Tibial nerve (tissue), 4 donors: ENCODE results near the gene RNF225. TPM values are rescaled to one million over a fixed set of nuclear protein-coding genes. Genes with fewer than 3 reads are reported as not detected.
A peak's percentile ranks its signal among the peaks of the same experiment; 100 is the strongest.
"Not testable (repeated sequence)": the region's sequence is repeated elsewhere in the genome, so short reads cannot be mapped to it uniquely, and the experiment has no call there.

Source experiments
- DNase-seq, 2 donors: peaks; one replicate each; pipeline ENCODE4 v3.0.0-alpha.2; 2019; ENCODE audit warnings: low spot score in 2 of 2
- H3K27ac ChIP-seq, 4 donors: fragments of 200-600 bp; sonication (generic) in 3 of 4; one replicate each; pipeline ENCODE4 v1.5.1; 2017 to 2019; ENCODE audit warnings: mild to moderate bottlenecking in 1 of 4
- H3K27me3 ChIP-seq, 2 donors: fragments of 200-600 bp; sonication (generic) in 1 of 2; one replicate each; pipeline versions ENCODE4 v1.5.1 to v1.6.0; 2017 to 2019
- H3K36me3 ChIP-seq, 3 donors: fragments of 200-600 bp; sonication (generic); one replicate each; pipeline ENCODE4 v1.5.1; 2018 to 2019
- H3K4me1 ChIP-seq, 4 donors: fragments of 200-600 bp; sonication (generic) in 3 of 4; one replicate each; pipeline ENCODE4 v1.5.1; 2017 to 2019
- H3K4me3 ChIP-seq, 4 donors: fragments of 200-600 bp; sonication (generic) in 3 of 4; one replicate each; pipeline ENCODE4 v1.5.1; 2017 to 2019; ENCODE audit warnings: mild to moderate bottlenecking in 1 of 4, moderate library complexity in 1 of 4
- H3K9me3 ChIP-seq, 4 donors: fragments of 200-600 bp; sonication (generic) in 3 of 4; one replicate each; pipeline ENCODE4 v1.5.1; 2017 to 2019
- CTCF ChIP-seq, 5 experiments: fragments of 200-600 bp in 3 of 5; fragments of 450-650 bp in 2 of 5; sonication (generic) in 3 of 5; IDR thresholded peaks; one replicate each; pipeline ENCODE4 v1.5.1; 2016 to 2019; ENCODE audit warnings: antibody characterized with exemption in 5 of 5, mild to moderate bottlenecking in 3 of 5, moderate library complexity in 2 of 5
- EP300 ChIP-seq, 2 donors: sonication (generic); formaldehyde crosslinking; IDR thresholded peaks; one replicate each; pipeline ENCODE4 v1.6.1; 2017; ENCODE audit warnings: antibody characterized with exemption in 2 of 2, mild to moderate bottlenecking in 1 of 2
- POLR2A ChIP-seq, 2 donors: fragments of 450-650 bp; IDR thresholded peaks; one replicate each; pipeline ENCODE4 v1.6.1; 2017; ENCODE audit warnings: antibody characterized with exemption in 2 of 2, mild to moderate bottlenecking in 2 of 2, moderate library complexity in 2 of 2
- WGBS, 2 donors: methylation state at CpG; one replicate each; pipeline ENCODE4 v1.1.5; 2018; 5-methylcytosine and 5-hydroxymethylcytosine counted together
- total RNA-seq, 4 donors: library from RNA; depleted of rRNA; stranded (reverse); fragments of >200 nt; gene quantifications; one replicate each; pipeline ENCODE4 v1.1.0, GENCODE V29; 2016

Gene RNF225
- total RNA-seq, 4 donors from 2014 or later, result not detected

GRCh38 chr19:58372311-58373133 lies 22.9 kb upstream of the RNF225 start:
- Histone ChIP-seq H3K27ac (no peak overlapping the region), H3K4me3 (no peak overlapping the region)
- WGBS, 2 donors, result 69 to 72% methylated on average over 15 of the region's 15 CpGs

GRCh38 chr19:58374200-58374599 lies 21.3 kb upstream of the RNF225 start:
- H3K4me1 ChIP-seq, result peaks cover 0 to 2% (median under 1%) of the 10 kb centered on the region in 4 donors
- no peak for TF ChIP-seq EP300 (IDR thresholded peaks at IDR 0.05)
- no peak for TF ChIP-seq CTCF (IDR thresholded peaks at IDR 0.05)
- TF ChIP-seq POLR2A (IDR thresholded peaks at IDR 0.05), result no peak
- H3K36me3 ChIP-seq, result peaks cover 0 to 7% (median 0%) of the 10 kb centered on the region in 3 donors
- DNase-seq, result no peak
- no peaks in the 10 kb centered on the region for H3K27me3 ChIP-seq
- no peak overlapping the region for H3K27ac ChIP-seq
- no peaks in the 10 kb centered on the region for H3K9me3 ChIP-seq
- 83% methylated on average over 4 of the region's 4 CpGs for WGBS, 2 donors
- H3K4me3 ChIP-seq, result no peak overlapping the region

More at GRCh38 chr19:58372311-58373133, 22.9 kb upstream of the RNF225 start:
- Histone ChIP-seq H3K4me1 (no peaks in the 10 kb centered on the region), H3K27me3 (no peaks in the 10 kb centered on the region), H3K9me3 (no peaks in the 10 kb centered on the region), H3K36me3 (peaks cover 0 to 22% (median 0%) of the 10 kb centered on the region in 3 donors)
- TF ChIP-seq CTCF (IDR thresholded peaks at IDR 0.05), result no peak
- no peak for TF ChIP-seq POLR2A (IDR thresholded peaks at IDR 0.05)
- no peak for TF ChIP-seq EP300 (IDR thresholded peaks at IDR 0.05)
- DNase-seq, result no peak

- not testable (repeated sequence) for H3K9me3 ChIP-seq, H3K27ac ChIP-seq, H3K36me3 ChIP-seq, DNase-seq, H3K4me3 ChIP-seq, H3K27me3 ChIP-seq
- WGBS, 2 donors, result 85 to 86% methylated on average over 7 of the region's 7 CpGs
- H3K4me1 ChIP-seq, result peaks cover 0 to 18% (median 15%) of the 10 kb centered on the region in 4 donors
Measured at GRCh38 chr19:58376724-58377123, 18.7 kb upstream of the RNF225 start.

- Histone ChIP-seq H3K27ac (peak overlapping the region in 1 of 4 donors; percentile 95), H3K4me1 (peaks cover 0 to 31% (median 19%) of the 10 kb centered on the region in 4 donors), H3K9me3 (no peaks in the 10 kb centered on the region), H3K4me3 (no peak overlapping the region), H3K27me3 (no peaks in the 10 kb centered on the region), H3K36me3 (no peaks in the 10 kb centered on the region)
- DNase-seq, result no peak
- TF ChIP-seq POLR2A (IDR thresholded peaks at IDR 0.05) (no peak), CTCF (IDR thresholded peaks at IDR 0.05) (no peak), EP300 (IDR thresholded peaks at IDR 0.05) (no peak)
- WGBS, 2 donors, result 93 to 95% methylated on average over 3 to 6 of the region's 6 CpGs
Measured at GRCh38 chr19:58379246-58379645, 16.2 kb upstream of the RNF225 start.

GRCh38 chr19:58380037-58380661 lies 15.3 kb upstream of the RNF225 start:
- peak overlapping the region; percentile 83 to 96 (median 94) for H3K27ac ChIP-seq
- H3K27me3 ChIP-seq, result no peaks in the 10 kb centered on the region
- peaks cover 0 to 36% (median 19%) of the 10 kb centered on the region in 4 donors for H3K4me1 ChIP-seq
- DNase-seq, result no peak
- H3K36me3 ChIP-seq, result no peaks in the 10 kb centered on the region
- TF ChIP-seq CTCF (IDR thresholded peaks at IDR 0.05) (no peak), POLR2A (IDR thresholded peaks at IDR 0.05) (no peak), EP300 (IDR thresholded peaks at IDR 0.05) (no peak)
- peak overlapping the region; percentile 46 to 93 (median 79) for H3K4me3 ChIP-seq
- no peaks in the 10 kb centered on the region for H3K9me3 ChIP-seq
- WGBS, 2 donors, result 4 to 5% methylated on average over 24 of the region's 24 CpGs
